Tibial nerve (tissue), 4 donors: Measurements from ENCODE around the gene KIF25. TPM values are rescaled to one million over a fixed set of nuclear protein-coding genes. Genes with fewer than 3 reads are reported as not detected.
A peak's percentile ranks its signal among the peaks of the same experiment; 100 is the strongest.

Experiments
- DNase-seq, 2 donors: peaks; one replicate each; pipeline ENCODE4 v3.0.0-alpha.2; 2019; ENCODE audit warnings: low spot score in 2 of 2
- H3K27ac ChIP-seq, 4 donors: fragments of 200-600 bp; sonication (generic) in 3 of 4; one replicate each; pipeline ENCODE4 v1.5.1; 2017 to 2019; ENCODE audit warnings: mild to moderate bottlenecking in 1 of 4
- H3K27me3 ChIP-seq, 2 donors: fragments of 200-600 bp; sonication (generic) in 1 of 2; one replicate each; pipeline versions ENCODE4 v1.5.1 to v1.6.0; 2017 to 2019
- H3K36me3 ChIP-seq, 3 donors: fragments of 200-600 bp; sonication (generic); one replicate each; pipeline ENCODE4 v1.5.1; 2018 to 2019
- H3K4me1 ChIP-seq, 4 donors: fragments of 200-600 bp; sonication (generic) in 3 of 4; one replicate each; pipeline ENCODE4 v1.5.1; 2017 to 2019
- H3K4me3 ChIP-seq, 4 donors: fragments of 200-600 bp; sonication (generic) in 3 of 4; one replicate each; pipeline ENCODE4 v1.5.1; 2017 to 2019; ENCODE audit warnings: mild to moderate bottlenecking in 1 of 4, moderate library complexity in 1 of 4
- H3K9me3 ChIP-seq, 4 donors: fragments of 200-600 bp; sonication (generic) in 3 of 4; one replicate each; pipeline ENCODE4 v1.5.1; 2017 to 2019
- CTCF ChIP-seq, 5 experiments: fragments of 200-600 bp in 3 of 5; fragments of 450-650 bp in 2 of 5; sonication (generic) in 3 of 5; IDR thresholded peaks; one replicate each; pipeline ENCODE4 v1.5.1; 2016 to 2019; ENCODE audit warnings: antibody characterized with exemption in 5 of 5, mild to moderate bottlenecking in 3 of 5, moderate library complexity in 2 of 5
- EP300 ChIP-seq, 2 donors: sonication (generic); formaldehyde crosslinking; IDR thresholded peaks; one replicate each; pipeline ENCODE4 v1.6.1; 2017; ENCODE audit warnings: antibody characterized with exemption in 2 of 2, mild to moderate bottlenecking in 1 of 2
- POLR2A ChIP-seq, 2 donors: fragments of 450-650 bp; IDR thresholded peaks; one replicate each; pipeline ENCODE4 v1.6.1; 2017; ENCODE audit warnings: antibody characterized with exemption in 2 of 2, mild to moderate bottlenecking in 2 of 2, moderate library complexity in 2 of 2
- WGBS, 2 donors: methylation state at CpG; one replicate each; pipeline ENCODE4 v1.1.5; 2018; 5-methylcytosine and 5-hydroxymethylcytosine counted together
- total RNA-seq, 4 donors: library from RNA; depleted of rRNA; stranded (reverse); fragments of >200 nt; gene quantifications; one replicate each; pipeline ENCODE4 v1.1.0, GENCODE V29; 2016

KIF25 gene
- total RNA-seq, 4 donors from 2014 or later, result not detected

- Histone ChIP-seq H3K36me3 (no peaks in the 10 kb centered on the region), H3K4me3 (no peak overlapping the region), H3K9me3 (peaks cover 0 to 12% (median 0%) of the 10 kb centered on the region in 4 donors), H3K27ac (no peak overlapping the region), H3K27me3 (no peaks in the 10 kb centered on the region), H3K4me1 (no peaks in the 10 kb centered on the region)
- TF ChIP-seq POLR2A (IDR thresholded peaks at IDR 0.05) (no peak), EP300 (IDR thresholded peaks at IDR 0.05) (no peak), CTCF (IDR thresholded peaks at IDR 0.05) (no peak)
- 68 to 69% methylated on average over 19 to 20 of the region's 20 CpGs for WGBS, 2 donors
- no peak for DNase-seq
Observed at GRCh38 chr6:168045706-168046620, 48.5 kb downstream of the KIF25 start.

GRCh38 chr6:168046696-168047095 is 49.2 kb downstream of the KIF25 start:
- H3K36me3 ChIP-seq, result no peaks in the 10 kb centered on the region
- WGBS, 2 donors, result 95 to 96% methylated on average over 3 of the region's 3 CpGs
- H3K4me3 ChIP-seq, result no peak overlapping the region
- H3K27me3 ChIP-seq, result no peaks in the 10 kb centered on the region
- TF ChIP-seq CTCF (IDR thresholded peaks at IDR 0.05) (no peak), EP300 (IDR thresholded peaks at IDR 0.05) (no peak), POLR2A (IDR thresholded peaks at IDR 0.05) (no peak)
- H3K9me3 ChIP-seq, result peaks cover 0 to 5% (median 0%) of the 10 kb centered on the region in 4 donors
- no peaks in the 10 kb centered on the region for H3K4me1 ChIP-seq
- no peak overlapping the region for H3K27ac ChIP-seq
- no peak for DNase-seq

- Histone ChIP-seq H3K27ac (no peak overlapping the region), H3K4me1 (no peaks in the 10 kb centered on the region), H3K4me3 (no peak overlapping the region), H3K27me3 (no peaks in the 10 kb centered on the region), H3K9me3 (no peaks in the 10 kb centered on the region), H3K36me3 (no peaks in the 10 kb centered on the region)
- TF ChIP-seq CTCF (IDR thresholded peaks at IDR 0.05) (no peak), EP300 (IDR thresholded peaks at IDR 0.05) (peak in 1 of 2 donors; percentile 6), POLR2A (IDR thresholded peaks at IDR 0.05) (no peak)
- no peak for DNase-seq
- 57 to 81% methylated on average over 14 to 31 of the region's 31 CpGs for WGBS, 2 donors
Observed at GRCh38 chr6:168047841-168048723, 50.6 kb downstream of the KIF25 start.

- Histone ChIP-seq H3K4me1 (no peaks in the 10 kb centered on the region), H3K36me3 (no peaks in the 10 kb centered on the region), H3K27ac (no peak overlapping the region), H3K27me3 (no peaks in the 10 kb centered on the region), H3K9me3 (no peaks in the 10 kb centered on the region), H3K4me3 (no peak overlapping the region)
- DNase-seq, result no peak
- no peak for TF ChIP-seq CTCF (IDR thresholded peaks at IDR 0.05)
- no peak for TF ChIP-seq EP300 (IDR thresholded peaks at IDR 0.05)
- no peak for TF ChIP-seq POLR2A (IDR thresholded peaks at IDR 0.05)
- WGBS, 2 donors, result 87 to 97% methylated on average over 6 to 10 of the region's 10 CpGs
Observed at GRCh38 chr6:168048724-168049025, 51.2 kb downstream of the KIF25 start.

GRCh38 chr6:168049277-168049676 is 51.8 kb downstream of the KIF25 start:
- Histone ChIP-seq H3K36me3 (no peaks in the 10 kb centered on the region), H3K4me3 (no peak overlapping the region), H3K4me1 (peaks cover 0 to 1% (median 0%) of the 10 kb centered on the region in 4 donors), H3K27ac (no peak overlapping the region), H3K9me3 (no peaks in the 10 kb centered on the region), H3K27me3 (no peaks in the 10 kb centered on the region)
- WGBS, 2 donors, result 91 to 94% methylated on average over 20 of the region's 20 CpGs
- DNase-seq, result no peak
- TF ChIP-seq POLR2A (IDR thresholded peaks at IDR 0.05), result no peak
- no peak for TF ChIP-seq EP300 (IDR thresholded peaks at IDR 0.05)
- TF ChIP-seq CTCF (IDR thresholded peaks at IDR 0.05), result no peak
